ENCODE results near the gene TRPV4. TPM values are rescaled to one million over a fixed set of nuclear protein-coding genes. Genes with fewer than 3 reads are reported as not detected.

The TRPV4 gene
- total RNA-seq, 6 donors from 2014 or later: 2.2 to 9.7 (median 5.4) TPM

DNA sequence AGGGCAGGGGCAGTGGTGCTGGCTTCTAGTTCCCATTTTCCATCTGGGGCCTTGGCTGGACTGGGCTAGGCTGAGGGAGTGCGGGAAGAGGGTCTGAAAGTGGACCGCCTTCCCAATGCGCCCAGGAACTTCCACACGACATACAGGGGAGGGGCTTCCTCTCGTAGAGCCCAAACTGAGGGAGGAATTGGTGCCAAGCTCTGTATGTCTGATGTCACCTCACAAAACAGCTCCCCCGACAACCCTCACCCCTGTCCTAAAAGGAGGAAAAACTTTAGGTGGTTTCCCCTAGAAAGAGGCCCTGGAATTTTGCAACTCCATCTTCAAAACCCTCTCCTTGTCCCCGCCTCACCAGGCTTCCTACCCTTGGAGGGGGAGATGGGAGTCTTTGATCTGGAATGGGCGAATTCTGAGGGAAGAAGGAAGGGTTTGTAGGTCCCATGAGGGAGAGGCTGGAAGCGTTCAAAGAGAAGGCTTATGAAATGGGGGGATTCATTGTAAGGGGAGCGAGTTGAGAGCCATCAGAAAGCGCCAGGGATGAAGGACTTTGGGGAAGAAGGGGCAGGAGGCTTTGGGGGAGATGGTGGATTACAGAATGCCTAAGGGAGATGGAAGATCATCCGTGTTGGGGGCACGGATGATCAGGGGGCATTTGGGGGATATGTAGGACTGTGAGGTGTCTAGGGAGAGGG, 46.3 kb upstream of the TRPV4 start:
- Histone ChIP-seq H3K9me3 (no peaks in the 10 kb centered on the region), H3K4me1 (peaks cover 29 to 59% (median 38%) of the 10 kb centered on the region in 4 donors), H3K27ac (peak overlapping the region; percentile 75 to 92 (median 88)), H3K36me3 (no peaks in the 10 kb centered on the region), H3K27me3 (no peaks in the 10 kb centered on the region), H3K4me3 (peak overlapping the region; percentile 46 to 95 (median 75))
- WGBS, 2 donors: 4 to 6% methylated on average over 9 to 13 of the region's 13 CpGs
- DNase-seq (no peak), ATAC-seq (ENCODE audit: low FRiP score in 2 of 2) (peak in 1 of 2 donors; percentile 27)
- TF ChIP-seq EP300 (IDR thresholded peaks at IDR 0.05) (no peak), POLR2AphosphoS5 (IDR thresholded peaks at IDR 0.05) (no peak), CTCF (IDR thresholded peaks at IDR 0.05) (no peak), POLR2A (IDR thresholded peaks at IDR 0.05) (no peak)

DNA sequence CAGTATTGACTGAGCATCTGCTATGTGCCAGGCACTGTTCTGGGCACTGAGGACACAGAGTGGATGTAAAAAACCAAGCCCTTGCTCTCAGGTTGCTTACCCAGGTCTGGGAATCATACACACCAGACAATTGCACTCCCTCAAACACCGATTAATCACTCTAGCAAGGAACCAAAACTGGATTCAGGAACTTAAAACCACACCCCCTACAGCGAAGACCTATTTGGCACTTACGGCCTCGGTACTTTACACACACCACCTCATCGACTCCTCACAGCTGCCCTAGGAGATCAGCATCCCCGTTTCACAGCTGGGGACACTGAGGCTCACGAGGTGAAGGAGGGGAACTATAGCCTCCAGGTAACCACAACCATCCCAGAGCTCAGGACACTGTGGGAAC, 45.6 kb upstream of the TRPV4 start:
- Histone ChIP-seq H3K36me3 (no peaks in the 10 kb centered on the region), H3K4me3 (peak overlapping the region in 3 of 4 donors; percentile 72 to 95 (median 78)), H3K27ac (peak overlapping the region; percentile 75 to 92 (median 88)), H3K27me3 (no peaks in the 10 kb centered on the region), H3K4me1 (peaks cover 29 to 59% (median 40%) of the 10 kb centered on the region in 4 donors), H3K9me3 (no peaks in the 10 kb centered on the region)
- ATAC-seq (ENCODE audit: low FRiP score in 2 of 2): no peak
- DNase-seq: no peak
- 46 to 69% methylated on average over 7 of the region's 7 CpGs for WGBS, 2 donors
- TF ChIP-seq POLR2AphosphoS5 (IDR thresholded peaks at IDR 0.05): no peak
- no peak for TF ChIP-seq POLR2A (IDR thresholded peaks at IDR 0.05)
- TF ChIP-seq CTCF (IDR thresholded peaks at IDR 0.05): no peak
- no peak for TF ChIP-seq EP300 (IDR thresholded peaks at IDR 0.05)

- 85 to 88% methylated on average over 3 of the region's 3 CpGs for WGBS, 2 donors
- Histone ChIP-seq H3K4me3 (no peak overlapping the region), H3K4me1 (peaks cover 29 to 59% (median 41%) of the 10 kb centered on the region in 4 donors)
Observed at GRCh38 chr12:109878247-109878625, 45.0 kb upstream of the TRPV4 start.

GRCh38 chr12:109877504-109878246, 44.5 kb upstream of the TRPV4 start:
- Histone ChIP-seq H3K4me1 (peaks cover 29 to 59% (median 41%) of the 10 kb centered on the region in 4 donors), H3K4me3 (no peak overlapping the region), H3K36me3 (peaks cover 0 to under 1% (median under 1%) of the 10 kb centered on the region in 4 donors), H3K27me3 (no peaks in the 10 kb centered on the region), H3K27ac (no peak overlapping the region), H3K9me3 (no peaks in the 10 kb centered on the region)
- 74 to 76% methylated on average over 10 of the region's 10 CpGs for WGBS, 2 donors
- no peak for DNase-seq
- no peak for ATAC-seq (ENCODE audit: low FRiP score in 2 of 2)
- TF ChIP-seq EP300 (IDR thresholded peaks at IDR 0.05): no peak

More at GRCh38 chr12:109878247-109878625, 45.0 kb upstream of the TRPV4 start:
- DNase-seq: no peak
- no peak for ATAC-seq (ENCODE audit: low FRiP score in 2 of 2)
- H3K9me3 ChIP-seq: no peaks in the 10 kb centered on the region
- H3K36me3 ChIP-seq: no peaks in the 10 kb centered on the region
- TF ChIP-seq POLR2A (IDR thresholded peaks at IDR 0.05) (no peak), CTCF (IDR thresholded peaks at IDR 0.05) (no peak), EP300 (IDR thresholded peaks at IDR 0.05) (no peak), POLR2AphosphoS5 (IDR thresholded peaks at IDR 0.05) (no peak)
- H3K27ac ChIP-seq: no peak overlapping the region
- H3K27me3 ChIP-seq: no peaks in the 10 kb centered on the region

DNA sequence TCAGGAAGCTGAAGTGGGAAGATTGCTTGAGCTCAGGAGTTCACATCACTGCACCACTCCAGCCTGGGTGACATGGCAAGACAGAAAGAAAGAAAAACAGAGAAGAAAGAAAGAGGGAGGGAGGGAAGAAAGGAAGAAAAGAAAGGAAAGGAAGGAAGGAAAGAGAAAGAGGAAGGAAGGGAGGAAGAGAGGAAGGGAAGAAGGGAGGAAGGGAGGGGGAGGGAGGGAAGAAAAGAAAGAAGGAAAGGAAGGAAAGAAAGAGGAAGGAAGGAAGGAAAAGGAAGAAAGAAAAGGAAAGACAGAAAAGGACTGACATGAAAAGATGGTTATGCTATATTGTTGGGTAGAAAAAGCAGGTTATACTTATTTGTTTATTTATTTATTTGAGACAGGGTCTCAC, 43.2 kb upstream of the TRPV4 start:
- ATAC-seq (ENCODE audit: low FRiP score in 2 of 2): no peak
- H3K36me3 ChIP-seq: peaks cover 0 to 9% (median 4%) of the 10 kb centered on the region in 4 donors
- peaks cover 29 to 71% (median 45%) of the 10 kb centered on the region in 4 donors for H3K4me1 ChIP-seq
- H3K27me3 ChIP-seq: no peaks in the 10 kb centered on the region
- no peak for TF ChIP-seq CTCF (IDR thresholded peaks at IDR 0.05)
- TF ChIP-seq POLR2A (IDR thresholded peaks at IDR 0.05): no peak
- no peak for TF ChIP-seq EP300 (IDR thresholded peaks at IDR 0.05)
- TF ChIP-seq POLR2AphosphoS5 (IDR thresholded peaks at IDR 0.05): no peak
- peak overlapping the region in 1 of 4 donors; percentile 1 for H3K27ac ChIP-seq
- DNase-seq: no peak
- H3K4me3 ChIP-seq: no peak overlapping the region
- no peaks in the 10 kb centered on the region for H3K9me3 ChIP-seq
